Muscle of leg (tissue), 11 donors: Measurements from ENCODE around the gene FOXF1. TPM values are rescaled to one million over a fixed set of nuclear protein-coding genes. Genes with fewer than 3 reads are reported as not detected.

Experiments used
- DNase-seq: peaks from one replicate; pipeline ENCODE4 v3.0.0; 2013
- H3K27ac ChIP-seq: one replicate; pipeline ENCODE4 v1.5.1; 2013; ENCODE audit warnings: mild to moderate bottlenecking, low read length, control low read depth
- H3K27me3 ChIP-seq: one replicate; pipeline ENCODE4 v1.6.1; 2013; ENCODE audit warnings: low read length; ENCODE audit not compliant: control insufficient read depth, insufficient read depth
- H3K36me3 ChIP-seq: one replicate; pipeline ENCODE4 v1.6.1; 2013; ENCODE audit warnings: low read length; ENCODE audit not compliant: control insufficient read depth, insufficient read depth
- H3K4me1 ChIP-seq: one replicate; pipeline ENCODE4 v1.6.1; 2013; ENCODE audit warnings: low read length; ENCODE audit not compliant: control insufficient read depth, insufficient read depth
- H3K4me3 ChIP-seq: one replicate; pipeline ENCODE4 v1.5.1; 2013; ENCODE audit warnings: low read length, control low read depth
- H3K9me3 ChIP-seq: replicated peaks from 2 replicates; pipeline ENCODE4 v1.6.1; 2013; ENCODE audit warnings: low read depth, low read length; ENCODE audit not compliant: control insufficient read depth
- WGBS: methylation state at CpG from one replicate; pipeline ENCODE4 v1.1.5; 2013; ENCODE audit warnings: missing lambda C conversion rate; ENCODE audit not compliant: insufficient coverage; 5-methylcytosine and 5-hydroxymethylcytosine counted together
- polyA plus RNA-seq, 8 donors: library from polyadenylated mRNA; unstranded; fragments of 120-200 nt; gene quantifications; one replicate each; pipeline versions ENCODE4 v1.2.1 to v1.2.3, GENCODE V29; 2013; ENCODE audit warnings: inconsistent platforms in 1 of 8, low replicate concordance in 1 of 8; ENCODE audit not compliant: insufficient read length in 8 of 8, insufficient read depth in 1 of 8
- total RNA-seq: library from RNA; stranded (reverse); fragments of 120-200 nt; gene quantifications from one replicate; pipeline ENCODE4 v1.2.4, GENCODE V29; 2013

FOXF1 gene
- total and polyA plus RNA-seq, 9 donors, result 0.04 to 1.8 (median 0.05) TPM; not detected in 4

DNA sequence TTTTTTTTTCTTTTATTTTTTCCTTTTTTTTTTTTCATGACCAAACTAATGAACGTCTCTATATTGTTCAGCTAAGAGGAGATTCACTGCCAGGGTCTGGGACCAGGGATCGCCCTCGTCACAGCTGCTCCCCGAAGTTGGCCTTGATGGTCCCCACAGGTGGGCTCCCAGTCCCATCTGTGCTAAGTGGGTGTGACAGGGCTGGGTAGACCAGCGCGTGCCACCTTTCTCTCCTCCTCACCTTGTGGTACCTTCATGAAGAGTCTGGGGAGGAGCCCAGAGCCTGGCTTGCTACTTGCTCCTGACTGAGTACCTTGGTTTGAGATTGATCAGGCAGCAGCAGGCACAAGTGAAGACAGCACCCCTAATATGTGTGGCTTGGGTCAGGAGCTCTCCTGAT, 6.5 kb upstream of the FOXF1 start:
- H3K4me1 ChIP-seq, result peaks cover 5% of the 10 kb centered on the region
- 0% methylated on average over 1 of the region's 6 CpGs for WGBS
- H3K27me3 ChIP-seq, result peaks cover 97% of the 10 kb centered on the region
- H3K4me3 ChIP-seq, result no peak overlapping the region
- H3K9me3 ChIP-seq, result no peaks in the 10 kb centered on the region
- no peak overlapping the region for H3K27ac ChIP-seq
- no peak for DNase-seq
- H3K36me3 ChIP-seq, result no peaks in the 10 kb centered on the region

DNA sequence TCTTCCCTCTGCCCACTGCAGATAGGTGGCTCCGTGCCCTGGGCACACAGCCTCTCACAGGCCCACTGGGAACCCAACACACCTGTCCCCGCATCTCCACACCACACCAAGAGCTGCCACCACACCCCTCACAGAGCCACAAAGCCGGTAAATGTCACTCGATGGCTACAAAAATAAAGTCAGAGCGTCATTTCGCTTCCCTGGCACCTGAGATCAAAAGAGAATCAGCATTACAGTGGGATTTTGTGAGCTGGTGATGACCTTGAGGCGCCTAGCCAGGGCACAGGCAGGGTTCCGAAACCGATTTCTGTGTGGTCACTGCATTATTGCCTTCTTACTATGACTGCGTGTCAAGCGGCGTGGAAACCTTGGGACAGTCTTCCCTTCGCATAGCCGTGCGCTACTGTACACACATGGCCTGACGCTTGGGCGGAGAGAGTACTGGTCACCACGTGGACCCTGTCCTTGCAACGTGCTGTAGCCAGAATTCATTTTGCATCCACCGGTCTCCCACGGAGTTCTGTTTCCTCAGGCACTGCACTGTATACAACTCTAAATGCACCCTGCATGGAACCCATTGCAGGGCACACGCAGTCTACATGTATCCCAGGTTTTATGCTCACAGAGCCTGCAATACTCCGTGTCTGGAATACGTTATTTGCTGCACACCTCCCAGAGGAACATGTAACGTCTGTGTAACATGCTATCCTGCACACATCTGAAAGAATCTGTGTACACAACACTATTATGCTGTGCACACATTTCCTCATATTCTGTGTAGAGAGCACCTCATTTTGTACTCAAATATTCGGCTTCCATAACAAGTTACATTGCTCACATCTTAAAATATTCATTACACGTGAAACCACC, 5.8 kb upstream of the FOXF1 start:
- 5% methylated on average over 22 of the region's 27 CpGs for WGBS
- DNase-seq, result no peak
- Histone ChIP-seq H3K4me3 (no peak overlapping the region), H3K36me3 (no peaks in the 10 kb centered on the region), H3K4me1 (peaks cover 9% of the 10 kb centered on the region), H3K27ac (no peak overlapping the region), H3K9me3 (no peaks in the 10 kb centered on the region), H3K27me3 (peaks cover 98% of the 10 kb centered on the region)

DNA sequence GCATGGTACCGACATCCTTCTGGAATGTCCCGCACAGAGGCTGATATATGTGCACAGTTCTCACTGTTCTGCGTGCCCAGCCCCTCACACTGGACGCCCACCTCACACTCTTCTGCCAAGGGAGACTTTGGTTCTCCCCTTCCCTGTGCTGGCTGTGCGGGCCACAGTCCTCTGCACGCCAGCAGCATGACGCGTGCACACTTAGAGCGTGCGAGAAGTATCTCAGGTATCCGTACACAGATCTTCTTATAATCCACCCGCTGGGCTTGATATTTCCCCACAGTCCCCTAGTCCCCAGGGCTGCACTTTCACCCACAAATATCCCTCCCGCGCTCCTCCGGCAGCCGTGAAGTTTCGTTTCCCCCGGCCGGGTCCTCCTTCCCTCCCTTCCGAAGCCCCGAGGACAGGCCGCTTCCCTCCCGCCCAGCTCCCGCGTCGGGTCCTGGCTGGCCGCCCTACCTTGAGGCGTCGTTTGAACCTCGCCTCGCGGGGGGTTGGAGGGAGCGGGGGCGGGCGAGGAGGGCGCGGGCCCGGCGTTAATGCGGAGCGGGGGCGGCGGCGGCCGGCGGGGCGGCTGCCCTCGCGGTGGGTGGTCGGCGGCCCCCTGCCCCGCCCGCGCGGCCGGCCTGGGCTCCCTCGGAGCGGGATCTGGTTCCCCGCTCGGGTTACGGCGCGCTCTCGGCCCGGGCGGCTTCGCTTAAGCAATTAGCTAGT, 5.0 kb upstream of the FOXF1 start:
- H3K27me3 ChIP-seq, result peaks cover 97% of the 10 kb centered on the region
- no peak overlapping the region for H3K27ac ChIP-seq
- WGBS, result 1% methylated on average over 45 of the region's 67 CpGs
- peaks cover 14% of the 10 kb centered on the region for H3K4me1 ChIP-seq
- no peaks in the 10 kb centered on the region for H3K9me3 ChIP-seq
- no peak for DNase-seq
- no peak overlapping the region for H3K4me3 ChIP-seq
- H3K36me3 ChIP-seq, result no peaks in the 10 kb centered on the region

DNA sequence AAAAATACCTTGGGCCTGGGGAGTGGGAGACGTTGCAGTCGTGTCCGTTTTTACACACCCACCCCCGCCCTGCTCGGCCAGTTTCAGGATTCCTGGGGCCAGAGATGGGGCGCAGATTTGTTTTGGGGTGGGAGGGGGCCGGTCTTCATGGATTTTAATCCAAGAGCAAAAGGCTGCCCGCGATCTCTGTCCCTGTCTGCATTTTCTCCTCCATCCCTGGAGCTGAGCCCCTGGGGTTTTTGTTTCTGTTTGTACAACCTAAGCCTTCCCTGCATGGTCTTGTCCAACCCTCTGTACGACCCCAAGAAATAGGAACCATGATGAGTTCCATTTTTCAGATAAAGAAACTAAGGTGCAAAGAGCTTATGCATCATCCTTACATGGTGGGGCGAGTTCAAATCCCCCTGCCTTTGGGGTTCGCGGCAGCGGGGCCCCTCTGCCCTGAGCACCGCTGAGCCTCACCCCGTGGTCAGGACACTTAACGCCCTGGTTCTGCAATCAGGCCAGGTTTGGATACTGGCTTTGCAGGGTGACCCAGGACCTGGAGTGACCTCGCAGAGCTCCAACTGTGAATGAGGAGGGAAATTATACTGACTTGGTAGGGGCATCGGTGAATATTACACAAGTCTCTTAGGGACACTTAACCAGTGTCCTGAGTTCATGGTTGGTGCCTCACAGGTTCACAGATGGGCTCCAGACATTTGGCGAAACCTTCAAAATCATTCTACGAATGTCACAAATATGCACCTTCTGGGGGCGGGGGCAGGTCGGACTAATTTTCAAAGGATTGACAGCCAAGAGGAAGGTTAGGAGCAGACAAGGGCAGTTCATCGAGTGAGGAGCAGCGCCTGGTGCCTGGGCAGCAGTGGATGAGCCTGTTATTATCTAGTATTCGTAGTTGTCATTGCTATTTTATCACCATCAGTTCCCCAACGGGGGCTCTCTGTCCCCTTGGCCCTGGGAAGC, 4.1 kb upstream of the FOXF1 start:
- Histone ChIP-seq H3K4me1 (peaks cover 19% of the 10 kb centered on the region), H3K27me3 (peaks cover 96% of the 10 kb centered on the region), H3K36me3 (no peaks in the 10 kb centered on the region), H3K9me3 (no peaks in the 10 kb centered on the region), H3K4me3 (no peak overlapping the region), H3K27ac (no peak overlapping the region)
- 6% methylated on average over 13 of the region's 27 CpGs for WGBS
- no peak for DNase-seq

DNA sequence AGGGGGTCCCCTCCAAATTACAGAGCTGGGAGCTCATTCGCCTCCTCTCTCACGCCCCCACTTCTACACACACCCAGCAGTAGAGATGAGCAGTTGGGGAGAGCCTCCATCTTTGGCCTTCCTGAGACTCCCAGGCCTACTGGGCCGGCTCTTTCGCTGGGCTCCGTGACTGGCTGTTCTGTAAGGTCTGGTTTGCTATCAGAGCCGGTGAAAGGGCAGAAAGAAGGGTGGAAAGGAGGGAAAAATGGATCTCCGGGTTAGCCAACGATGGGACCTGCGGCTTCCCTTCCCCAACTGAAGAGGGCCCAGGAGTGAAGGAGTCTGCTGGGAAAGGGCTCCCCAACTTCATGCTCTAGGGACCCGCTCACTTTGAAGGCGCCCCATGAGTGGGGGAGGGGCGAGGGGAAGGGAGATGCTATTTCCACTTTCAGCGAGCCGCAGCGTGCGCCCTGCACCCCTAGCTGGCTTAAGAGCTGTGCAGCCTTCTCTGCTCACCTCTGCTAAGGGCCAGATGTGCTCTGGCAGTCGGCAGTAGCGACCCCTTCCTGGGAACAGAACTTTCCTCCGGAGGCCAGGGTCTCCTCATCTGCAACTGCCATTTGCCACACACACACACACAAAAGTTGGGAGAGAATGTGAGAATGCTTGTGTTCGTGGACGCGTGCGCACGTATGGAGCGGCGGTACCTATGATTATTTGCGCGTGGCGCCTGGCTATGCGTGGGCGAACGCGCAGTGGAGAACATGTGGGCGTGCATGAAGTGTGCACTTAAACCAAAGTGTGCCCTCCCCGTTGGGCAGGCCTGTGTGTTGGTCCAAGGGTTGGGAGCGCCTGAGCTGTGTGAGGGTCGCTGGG, 2.9 kb upstream of the FOXF1 start:
- no peaks in the 10 kb centered on the region for H3K36me3 ChIP-seq
- no peak for DNase-seq
- no peak overlapping the region for H3K4me3 ChIP-seq
- H3K27ac ChIP-seq, result no peak overlapping the region
- no peaks in the 10 kb centered on the region for H3K9me3 ChIP-seq
- under 1% methylated on average over 23 of the region's 37 CpGs for WGBS
- peaks cover 96% of the 10 kb centered on the region for H3K27me3 ChIP-seq
- peaks cover 19% of the 10 kb centered on the region for H3K4me1 ChIP-seq

DNA sequence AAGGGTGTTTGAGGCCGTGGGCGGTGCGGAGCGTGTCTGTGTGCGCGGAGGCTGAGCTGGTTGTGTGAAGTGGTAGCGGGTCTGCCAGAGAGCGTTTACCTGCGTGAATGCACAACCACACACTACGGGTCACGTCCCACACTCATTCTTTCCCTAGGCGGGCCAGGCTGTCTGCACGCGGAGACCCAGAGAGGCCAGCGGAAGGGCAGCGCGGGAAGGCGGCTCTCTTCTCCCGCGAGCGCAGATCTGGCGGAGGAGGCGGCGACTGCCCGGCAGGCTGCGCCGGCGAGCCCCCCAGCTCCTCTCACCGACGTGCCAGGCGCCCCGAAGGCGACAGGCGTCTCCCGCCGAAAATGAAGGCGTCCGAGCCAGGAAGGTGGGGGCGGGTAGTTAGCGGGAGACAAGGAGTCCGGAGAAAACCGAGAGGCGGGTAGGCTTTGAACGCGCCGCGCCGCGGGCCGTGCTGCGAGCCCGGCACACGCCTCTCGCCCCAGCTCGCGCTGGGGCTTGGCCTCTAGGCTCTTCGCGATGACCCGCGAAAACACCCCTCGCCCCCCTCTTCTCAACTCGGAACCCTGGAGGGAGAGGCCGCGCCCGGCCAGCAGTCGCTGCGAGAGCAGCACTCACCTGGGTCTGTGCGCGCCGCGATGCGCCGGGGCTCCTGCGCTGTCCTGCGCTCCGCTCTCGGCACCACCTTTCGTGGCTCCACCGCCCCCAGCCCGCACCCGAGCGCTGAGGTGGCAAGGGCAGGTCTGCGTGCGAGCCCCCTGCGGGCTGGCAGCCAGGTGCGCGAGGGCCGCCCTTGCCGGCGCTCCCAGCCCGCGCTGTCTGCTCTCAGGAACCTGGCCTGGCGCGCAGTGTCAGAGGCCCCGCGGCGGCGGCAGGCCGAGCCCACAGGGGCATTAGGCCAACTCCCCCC, 2.0 kb upstream of the FOXF1 start:
- Histone ChIP-seq H3K27ac (no peak overlapping the region), H3K9me3 (no peaks in the 10 kb centered on the region), H3K27me3 (peaks cover 96% of the 10 kb centered on the region), H3K4me3 (no peak overlapping the region), H3K4me1 (peaks cover 19% of the 10 kb centered on the region), H3K36me3 (no peaks in the 10 kb centered on the region)
- no peak for DNase-seq
- WGBS, result under 1% methylated on average over 67 of the region's 99 CpGs

DNA sequence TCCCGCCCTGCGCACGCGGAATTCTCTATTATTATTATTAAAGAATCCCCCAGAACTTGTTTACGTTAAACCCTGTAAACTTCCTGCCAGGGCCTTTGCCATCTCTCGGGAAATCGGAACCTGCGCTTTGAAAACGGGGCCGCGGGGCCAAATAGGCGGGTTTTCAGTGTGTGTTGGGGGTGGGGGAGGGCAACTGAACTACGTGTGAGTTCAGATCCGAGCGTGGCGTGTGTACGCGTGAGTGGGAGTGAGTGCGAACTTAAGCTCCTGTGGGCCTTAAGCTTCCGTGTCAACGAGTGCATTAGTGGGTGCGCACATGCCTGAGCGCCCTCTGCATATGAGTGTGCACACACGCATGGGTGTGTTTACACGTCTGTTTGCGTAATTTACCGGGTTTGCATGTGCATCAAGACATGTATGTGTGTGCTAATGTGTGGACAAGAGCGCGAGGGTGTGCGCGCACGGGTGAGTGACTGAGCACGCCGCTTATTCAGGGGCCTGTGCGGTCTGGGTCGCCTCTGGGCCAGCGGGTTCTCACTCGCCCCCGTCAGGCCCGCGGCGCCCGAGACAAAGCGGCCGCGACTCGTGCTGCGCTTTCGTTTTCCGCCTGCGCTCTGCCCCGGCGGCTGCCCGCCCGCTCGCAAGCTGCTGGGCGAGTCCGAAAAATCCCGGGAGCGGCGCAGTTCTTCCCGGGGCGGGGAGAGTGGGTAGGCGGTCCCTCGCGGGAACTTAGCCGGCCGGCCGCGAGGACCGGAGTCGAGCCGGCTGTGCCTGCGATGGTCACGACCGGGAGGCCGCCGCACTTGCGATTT, 1.2 kb upstream of the FOXF1 start:
- peak; percentile 61 for DNase-seq
- Histone ChIP-seq H3K36me3 (no peaks in the 10 kb centered on the region), H3K27ac (no peak overlapping the region), H3K27me3 (peaks cover 94% of the 10 kb centered on the region), H3K4me1 (peaks cover 19% of the 10 kb centered on the region), H3K9me3 (no peaks in the 10 kb centered on the region), H3K4me3 (peak overlapping the region; percentile 36)
- under 1% methylated on average over 77 of the region's 79 CpGs for WGBS

DNA sequence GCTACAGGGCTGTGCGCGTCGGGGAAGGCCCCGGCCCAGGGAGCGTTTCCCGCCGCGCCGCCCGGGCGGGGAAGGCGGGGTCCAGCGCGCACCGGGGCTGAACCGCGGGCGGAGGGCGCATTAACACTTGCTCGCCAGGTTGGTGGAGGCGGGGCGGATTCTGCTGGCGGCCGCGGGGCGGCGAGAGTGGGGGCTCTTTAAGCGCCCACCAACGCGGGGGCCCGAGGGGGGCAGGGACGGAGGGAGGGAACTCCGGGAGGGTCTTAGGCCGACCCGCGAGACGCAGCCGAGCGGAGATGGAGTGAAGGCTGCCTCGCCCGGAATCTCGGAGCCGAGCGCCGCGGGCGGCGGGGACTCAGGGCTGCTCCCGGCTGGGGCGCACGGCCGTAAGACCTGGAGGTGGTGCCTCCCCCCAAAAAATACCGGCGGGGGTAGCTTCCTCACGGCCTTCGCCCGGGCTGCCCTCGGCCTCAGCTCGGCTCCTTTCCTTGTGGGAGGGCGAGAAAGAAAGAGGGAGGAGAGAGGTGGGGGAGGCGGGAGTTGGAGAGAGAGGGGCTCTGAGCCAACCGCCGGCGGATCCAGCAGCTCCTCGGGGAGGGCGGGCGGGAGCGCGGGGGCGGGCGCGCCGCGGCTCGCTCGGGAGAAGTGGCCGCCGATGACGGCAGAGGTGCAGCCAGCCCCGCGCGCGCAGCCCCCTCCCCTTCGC, 415 bp upstream of the FOXF1 start:
- DNase-seq, result peak; percentile 45
- Histone ChIP-seq H3K27me3 (peaks cover 89% of the 10 kb centered on the region), H3K9me3 (no peaks in the 10 kb centered on the region), H3K4me1 (peaks cover 19% of the 10 kb centered on the region), H3K27ac (no peak overlapping the region), H3K36me3 (no peaks in the 10 kb centered on the region), H3K4me3 (peak overlapping the region; percentile 36)
- WGBS, result under 1% methylated on average over 70 of the region's 84 CpGs
